Hepatic stellate cell (primary cell): ENCODE measurements around the gene MYO5B.
A peak's percentile ranks its signal among the peaks of the same experiment; 100 is the strongest.
"Not testable (repeated sequence)": the region's sequence is repeated elsewhere in the genome, so short reads cannot be mapped to it uniquely, and the experiment has no call there.

Source experiments
- DNase-seq: peaks from one replicate; pipeline ENCODE4 v3.0.0; 2011; ENCODE audit warnings: low spot score

Gene MYO5B

GRCh38 chr18:50194631-50195532 is at the start of gene MYO5B:
Gene MYO5B, minus strand, starts transcription at chr18:50195147. Its CDS starts 354 bp downstream, at chr18:50194793.
- DNase-seq, result no peak

DNA sequence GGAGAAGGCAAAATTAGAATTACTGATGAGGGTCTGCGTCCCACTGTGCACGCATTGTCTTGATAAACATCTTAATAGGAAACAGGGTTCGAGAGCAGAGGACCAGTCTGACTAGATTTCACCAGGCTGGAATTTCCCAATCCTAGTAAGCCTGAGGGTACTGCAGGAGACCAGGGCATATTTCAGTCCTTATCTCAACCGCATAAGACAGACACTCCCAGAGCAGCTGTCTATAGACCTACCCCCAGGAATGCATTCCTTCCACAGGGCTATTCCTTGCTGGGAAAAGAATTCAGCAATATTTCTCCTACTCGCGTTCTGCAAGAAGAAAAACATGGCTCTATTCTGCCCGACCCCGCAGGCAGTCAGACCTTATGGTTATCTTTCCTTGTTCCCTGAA is 46.8 kb upstream of the MYO5B start:
- not testable (repeated sequence) for DNase-seq

DNA sequence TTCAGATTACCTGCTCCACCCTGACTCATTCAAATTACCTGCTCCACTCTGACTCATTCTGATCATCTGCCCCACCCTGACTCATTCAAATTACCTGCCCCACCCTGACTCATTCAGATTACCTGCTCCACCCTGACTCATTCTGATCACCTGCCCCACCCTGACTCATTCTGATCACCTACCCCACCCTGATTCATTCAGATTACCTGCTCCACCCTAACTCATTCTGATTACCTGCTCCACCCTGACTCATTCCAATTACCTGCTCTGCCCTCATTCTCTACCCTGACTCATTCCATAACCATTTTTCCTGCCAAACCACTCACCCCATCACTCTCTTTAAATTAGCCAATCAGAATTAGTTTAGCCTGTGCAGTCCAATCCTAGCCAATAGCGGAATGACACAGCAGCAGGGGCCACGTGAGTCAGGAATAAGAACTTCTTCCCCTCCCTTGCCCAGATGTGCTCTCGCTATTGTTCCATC is 45.2 kb upstream of the MYO5B start:
- no peak for DNase-seq

- no peak for DNase-seq
These were observed 37.5 kb upstream of the MYO5B start for GRCh38 chr18:50232419-50232818.

GRCh38 chr18:50231621-50232020 is 36.7 kb upstream of the MYO5B start:
- no peak for DNase-seq

- DNase-seq, result not testable (repeated sequence)
These were observed 25.3 kb upstream of the MYO5B start for GRCh38 chr18:50220249-50220648.

GRCh38 chr18:50218432-50219197 is 23.7 kb upstream of the MYO5B start:
- DNase-seq, result no peak

- no peak for DNase-seq
These were observed 14.4 kb upstream of the MYO5B start for GRCh38 chr18:50209311-50209710.

- DNase-seq, result no peak
These were observed 12.8 kb upstream of the MYO5B start for GRCh38 chr18:50207722-50208121.

- DNase-seq, result peak; percentile 27
These were observed 9.1 kb upstream of the MYO5B start for GRCh38 chr18:50203801-50204604.

DNA sequence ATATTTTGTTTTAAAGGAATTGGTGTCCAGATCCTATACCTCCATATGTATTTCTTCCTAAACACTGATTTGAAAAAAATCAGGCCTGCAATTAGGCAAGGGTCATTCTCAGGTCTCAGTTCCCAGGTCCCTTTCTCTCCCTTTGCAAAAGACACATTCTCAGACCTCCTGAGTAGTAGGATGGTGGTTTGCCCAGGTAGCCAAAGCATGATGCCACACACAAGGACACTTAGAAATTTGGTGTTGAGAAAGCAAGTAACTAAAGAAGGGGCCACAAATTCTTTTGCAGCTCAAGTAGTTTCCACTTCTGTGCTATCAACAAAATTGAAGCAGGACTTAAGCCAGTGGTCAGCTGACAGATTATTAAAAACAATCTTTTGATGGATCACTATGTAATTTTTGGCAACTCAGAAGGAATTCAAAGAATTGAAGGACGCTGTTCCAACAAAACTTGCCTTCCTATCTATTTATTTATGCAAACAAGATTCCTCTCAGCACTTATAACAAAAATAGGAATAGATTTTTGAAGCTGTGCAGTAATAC is 6.6 kb upstream of the MYO5B start:
- DNase-seq, result no peak

GRCh38 chr18:50199921-50200320 is 5.0 kb upstream of the MYO5B start:
- DNase-seq, result no peak

- DNase-seq, result no peak
These were observed 4.5 kb upstream of the MYO5B start for GRCh38 chr18:50199346-50199855.

- no peak for DNase-seq
These were observed 1.3 kb upstream of the MYO5B start for GRCh38 chr18:50196261-50196660.

- DNase-seq, result no peak
These were observed 742 bp upstream of the MYO5B start for GRCh38 chr18:50195689-50196088.

- no peak for DNase-seq
These were observed 934 bp downstream of the MYO5B start for GRCh38 chr18:50193796-50194630.

DNA sequence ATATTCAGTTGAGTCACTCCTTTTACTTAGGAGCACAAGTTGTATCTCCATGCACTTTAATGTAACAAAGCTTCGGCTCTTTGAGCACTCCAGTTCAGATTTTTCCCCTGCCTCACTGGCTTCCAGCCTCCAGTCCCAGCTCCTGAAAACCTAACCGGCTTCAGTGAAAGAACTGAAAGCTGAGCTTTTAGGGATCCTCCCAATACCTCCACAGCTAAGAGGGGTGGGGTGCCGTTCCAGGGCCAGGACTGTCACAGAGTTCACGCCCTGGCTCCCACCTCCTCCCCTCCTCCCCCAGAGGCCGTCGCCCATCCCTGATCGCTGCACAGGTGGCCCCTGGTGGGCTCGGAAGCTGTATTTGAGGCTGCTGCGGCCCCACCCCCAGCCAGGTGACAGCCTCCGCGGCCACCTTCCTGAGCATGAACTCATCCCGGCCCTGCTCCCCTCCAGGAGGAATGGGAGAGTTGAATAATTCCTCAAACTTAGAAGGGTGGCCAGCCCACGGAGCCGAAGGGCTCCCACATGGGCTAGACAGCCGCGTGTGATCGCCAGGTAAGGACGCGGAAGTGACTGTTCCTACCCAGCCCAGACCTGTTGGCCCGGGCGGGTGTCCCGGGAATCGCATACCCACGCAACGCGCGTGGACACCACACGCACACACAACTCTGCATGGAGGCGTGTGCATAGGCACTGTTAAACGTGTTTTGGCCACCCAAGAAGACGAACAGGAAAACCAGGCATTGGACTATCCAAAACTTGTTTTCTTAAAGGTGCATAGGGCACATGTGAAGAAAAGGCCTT is 1.8 kb downstream of the MYO5B start:
- no peak for DNase-seq

DNA sequence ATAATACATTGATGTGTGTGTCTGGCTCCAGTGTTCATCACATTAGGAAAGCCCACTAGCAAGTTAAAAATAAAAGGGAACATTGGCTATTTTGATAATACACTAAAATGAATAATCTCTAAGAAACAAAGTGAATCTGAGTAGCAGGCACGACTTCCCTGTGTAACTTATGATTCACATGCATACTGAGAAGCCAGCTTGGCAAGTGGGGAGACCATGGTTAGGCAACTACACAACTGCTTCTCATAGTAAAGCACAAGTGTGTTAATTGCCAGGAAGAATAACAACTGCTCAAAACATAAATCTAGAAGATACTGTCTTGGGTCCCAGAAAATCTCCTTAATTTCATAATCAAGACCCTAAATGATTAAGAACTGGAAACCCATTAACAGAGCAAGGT is 4.0 kb downstream of the MYO5B start:
- no peak for DNase-seq

GRCh38 chr18:50190236-50190635 is 4.7 kb downstream of the MYO5B start:
- no peak for DNase-seq

GRCh38 chr18:50189160-50189559 is 5.8 kb downstream of the MYO5B start:
- no peak for DNase-seq
